Panc1 (cell line): ENCODE data around the gene IMMT. TPM values are rescaled to one million over a fixed set of nuclear protein-coding genes. Genes with fewer than 3 reads are reported as not detected.

Experiments used
- ATAC-seq: fragments of 200-7000 bp; cut with Tn5 transposase; 2 replicates; pipeline ENCODE4 v1.9.1; 2020; ENCODE audit warnings: mild to moderate bottlenecking, moderate library complexity
- BruUV-seq: library from RNA; stranded (reverse); fragments of 400-500 nt; replicated peaks from 2 replicates; lab custom pipeline; 2021; lab: Mats Ljungman, UMichigan
- CTCF ChIA-PET: fragments of 300-600 bp; sonication (Branson Sonifier 250); formaldehyde crosslinking; loops from one replicate; lab custom pipeline; 2022; ENCODE audit warnings: antibody characterized with exemption; lab: Charles Lee
- POLR2A ChIA-PET: fragments of 300-600 bp; sonication (Branson Sonifier 250); formaldehyde crosslinking; loops from one replicate; lab custom pipeline; 2022; ENCODE audit warnings: antibody characterized with exemption; lab: Charles Lee
- DNase-seq: peaks from one replicate; pipeline ENCODE4 v3.0.0-alpha.2; 2010; ENCODE audit warnings: low read depth, low spot score
- H3K27ac ChIP-seq: 2 replicates; pipeline ENCODE4 v1.5.1; 2011; ENCODE audit warnings: mild to moderate bottlenecking, low read length, inconsistent platforms
- H3K27me3 ChIP-seq: fragments of 200-500 bp; sonication (Bioruptor generic); 2 replicates; pipeline ENCODE4 v1.6.0; 2014; ENCODE audit warnings: low read length, inconsistent platforms; ENCODE audit not compliant: control insufficient read depth, insufficient read depth
- H3K36me3 ChIP-seq: fragments of 200-500 bp; sonication (Bioruptor generic); 2 replicates; pipeline ENCODE4 v1.5.1; 2014; ENCODE audit warnings: inconsistent platforms, mild to moderate bottlenecking, low read length, moderate library complexity; ENCODE audit not compliant: control insufficient read depth, insufficient read depth
- H3K4me1 ChIP-seq: 2 replicates; pipeline ENCODE4 v1.5.1; 2011; ENCODE audit warnings: inconsistent platforms, mild to moderate bottlenecking, low read length, moderate library complexity; ENCODE audit not compliant: control insufficient read depth, insufficient read depth
- H3K4me3 ChIP-seq, 2 experiments: 2 replicates each; pipeline ENCODE4 v1.5.1; 2011 to 2012; ENCODE audit warnings: low read depth in 2 of 2, low read length in 2 of 2, mild to moderate bottlenecking in 2 of 2, inconsistent platforms in 1 of 2, moderate library complexity in 1 of 2
- H3K9me3 ChIP-seq: fragments of 200-500 bp; sonication (Bioruptor generic); 2 replicates; pipeline ENCODE4 v1.5.1; 2014; ENCODE audit warnings: low read depth, mild to moderate bottlenecking, inconsistent platforms, low read length, moderate library complexity; ENCODE audit not compliant: control insufficient read depth, insufficient read depth
- POLR2AphosphoS5 ChIP-seq: IDR thresholded peaks from 2 replicates; pipeline ENCODE4 v1.6.1; 2012; ENCODE audit warnings: mild to moderate bottlenecking, low read depth, low read length, moderate library complexity
- REST ChIP-seq, 2 experiments: IDR thresholded peaks; 2 replicates each; pipeline ENCODE4 v1.6.1; 2011 to 2012; ENCODE audit warnings: low read depth in 2 of 2, control low read depth in 1 of 2, low read length in 1 of 2, mild to moderate bottlenecking in 1 of 2, moderate library complexity in 1 of 2; ENCODE audit not compliant: insufficient read depth in 1 of 2
- SIN3A ChIP-seq: IDR thresholded peaks from 2 replicates; pipeline ENCODE4 v1.6.1; 2012; ENCODE audit warnings: low read depth, mild to moderate bottlenecking, low read length, moderate library complexity, borderline replicate concordance; ENCODE audit not compliant: insufficient read depth
- TCF7L2 ChIP-seq: IDR thresholded peaks from 2 replicates; pipeline ENCODE4 v1.6.1; 2011; ENCODE audit warnings: mild to moderate bottlenecking, low read depth, low read length, inconsistent platforms
- in situ Hi-C: cut with HindIII; loops from 2 replicates; pipeline ENCODE4 v1.10.0; 2016; ENCODE audit warnings: low sequenced_read_pairs, low pct_unique_long_range_greater_than_20kb
- intact Hi-C: fragments of 100-400 bp; cut with micrococcal nuclease; formaldehyde crosslinking; loops from one replicate; pipeline ENCODE4 v1.10.0; 2022; ENCODE audit not compliant: unreplicated experiment
- total RNA-seq: library from RNA; stranded (reverse); gene quantifications from one replicate; pipeline ENCODE4 v1.2.1, GENCODE V29; 2021; ENCODE audit not compliant: unreplicated experiment
- TF ChIP-seq, protein P1 (sequence below): fragments of 450-650 bp; IDR thresholded peaks from 2 replicates; pipeline ENCODE4 v1.5.1; 2017; ENCODE audit warnings: mild to moderate bottlenecking

The IMMT gene
- total RNA-seq, 1 experiment from 2014 or later: 138 TPM

- POLR2A ChIA-PET: no interaction called here
- TF ChIP-seq TCF7L2: no peak
- TF ChIP-seq POLR2AphosphoS5: no peak
- no peak for TF ChIP-seq SIN3A
- TF ChIP-seq, protein P1, sequence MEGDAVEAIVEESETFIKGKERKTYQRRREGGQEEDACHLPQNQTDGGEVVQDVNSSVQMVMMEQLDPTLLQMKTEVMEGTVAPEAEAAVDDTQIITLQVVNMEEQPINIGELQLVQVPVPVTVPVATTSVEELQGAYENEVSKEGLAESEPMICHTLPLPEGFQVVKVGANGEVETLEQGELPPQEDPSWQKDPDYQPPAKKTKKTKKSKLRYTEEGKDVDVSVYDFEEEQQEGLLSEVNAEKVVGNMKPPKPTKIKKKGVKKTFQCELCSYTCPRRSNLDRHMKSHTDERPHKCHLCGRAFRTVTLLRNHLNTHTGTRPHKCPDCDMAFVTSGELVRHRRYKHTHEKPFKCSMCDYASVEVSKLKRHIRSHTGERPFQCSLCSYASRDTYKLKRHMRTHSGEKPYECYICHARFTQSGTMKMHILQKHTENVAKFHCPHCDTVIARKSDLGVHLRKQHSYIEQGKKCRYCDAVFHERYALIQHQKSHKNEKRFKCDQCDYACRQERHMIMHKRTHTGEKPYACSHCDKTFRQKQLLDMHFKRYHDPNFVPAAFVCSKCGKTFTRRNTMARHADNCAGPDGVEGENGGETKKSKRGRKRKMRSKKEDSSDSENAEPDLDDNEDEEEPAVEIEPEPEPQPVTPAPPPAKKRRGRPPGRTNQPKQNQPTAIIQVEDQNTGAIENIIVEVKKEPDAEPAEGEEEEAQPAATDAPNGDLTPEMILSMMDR: no peak
- TF ChIP-seq REST (IDR thresholded peaks at IDR 0.05; ENCODE audit: insufficient read depth in 1 of 2, low read depth in 2 of 2, low read length in 1 of 2): no peak
- in situ Hi-C loops: no loop called here
- H3K27ac ChIP-seq: no peak overlapping the region
- DNase-seq (no peak), ATAC-seq (no peak)
- no peaks in the 10 kb centered on the region for H3K9me3 ChIP-seq
- no TSS peak for BruUV-seq
- CTCF ChIA-PET: no interaction called here
- H3K4me1 ChIP-seq: no peaks in the 10 kb centered on the region
- H3K36me3 ChIP-seq: no peaks in the 10 kb centered on the region
- intact Hi-C loops: no loop called here
- H3K27me3 ChIP-seq: no peaks in the 10 kb centered on the region
- no peak overlapping the region for H3K4me3 ChIP-seq
These were observed 29.5 kb upstream of the IMMT start for GRCh38 chr2:86224645-86225355.

- Histone ChIP-seq H3K9me3 (no peaks in the 10 kb centered on the region), H3K27me3 (no peaks in the 10 kb centered on the region), H3K36me3 (no peaks in the 10 kb centered on the region), H3K27ac (no peak overlapping the region), H3K4me1 (no peaks in the 10 kb centered on the region), H3K4me3 (no peak overlapping the region)
- in situ Hi-C loops (no loop called here), intact Hi-C loops (no loop called here)
- TF ChIP-seq TCF7L2: no peak
- TF ChIP-seq POLR2AphosphoS5: no peak
- TF ChIP-seq SIN3A: no peak
- no peak for TF ChIP-seq REST (IDR thresholded peaks at IDR 0.05; ENCODE audit: insufficient read depth in 1 of 2, low read depth in 2 of 2, low read length in 1 of 2)
- TF ChIP-seq, protein P1: no peak
- ATAC-seq: no peak
- no TSS peak for BruUV-seq
- ChIA-PET CTCF (no interaction called here), POLR2A (no interaction called here)
- no peak for DNase-seq
These were observed 28.8 kb upstream of the IMMT start for GRCh38 chr2:86223927-86224560.
